Measurements from ENCODE around the gene CDK19. TPM values are rescaled to one million over a fixed set of nuclear protein-coding genes. Genes with fewer than 3 reads are reported as not detected.
"Not testable (repeated sequence)": the region's sequence is repeated elsewhere in the genome, so short reads cannot be mapped to it uniquely, and the experiment has no call there.

The CDK19 gene
- polyA plus RNA-seq, 1 experiment: 21.4 TPM

GRCh38 chr6:110756817-110757216 is 58.5 kb downstream of the CDK19 start:
- DNase-seq (ENCODE audit: low read depth, low spot score): no peak
- ChIA-PET CTCF (no interaction called here), POLR2A (no interaction called here)
- Histone ChIP-seq H3K27ac (ENCODE audit: low read depth, low read length) (no peak overlapping the region), H3K4me3 (ENCODE audit: low read depth, low read length) (no peak overlapping the region), H3K9me3 (ENCODE audit: control insufficient read depth, insufficient read depth, low read length) (no peaks in the 10 kb centered on the region), H3K27me3 (ENCODE audit: control insufficient read depth, insufficient read depth, low read length) (no peaks in the 10 kb centered on the region)
- no peak for TF ChIP-seq CTCF (IDR thresholded peaks at IDR 0.05; ENCODE audit: low read depth, low read length)

- Histone ChIP-seq H3K27ac (ENCODE audit: low read depth, low read length) (no peak overlapping the region), H3K27me3 (ENCODE audit: control insufficient read depth, insufficient read depth, low read length) (no peaks in the 10 kb centered on the region), H3K9me3 (ENCODE audit: control insufficient read depth, insufficient read depth, low read length) (no peaks in the 10 kb centered on the region), H3K4me3 (ENCODE audit: low read depth, low read length) (no peak overlapping the region)
- ChIA-PET CTCF (no interaction called here), POLR2A (interaction anchor here (1.4 kb wide), 1 partner anchor 119 kb away, joined by 5 read pairs; the partner anchor contains the start of gene AMD1)
- DNase-seq (ENCODE audit: low read depth, low spot score): no peak
- no peak for TF ChIP-seq CTCF (IDR thresholded peaks at IDR 0.05; ENCODE audit: low read depth, low read length)
Measured at GRCh38 chr6:110755411-110755834, 59.8 kb downstream of the CDK19 start.

GRCh38 chr6:110753936-110754668 is 61.2 kb downstream of the CDK19 start:
- not testable (repeated sequence) for H3K9me3 ChIP-seq (ENCODE audit: control insufficient read depth, insufficient read depth, low read length)

GRCh38 chr6:110748453-110748852 is 66.8 kb downstream of the CDK19 start:
- Histone ChIP-seq H3K27ac (ENCODE audit: low read depth, low read length) (no peak overlapping the region), H3K4me3 (ENCODE audit: low read depth, low read length) (no peak overlapping the region), H3K27me3 (ENCODE audit: control insufficient read depth, insufficient read depth, low read length) (no peaks in the 10 kb centered on the region), H3K9me3 (ENCODE audit: control insufficient read depth, insufficient read depth, low read length) (no peaks in the 10 kb centered on the region)
- POLR2A ChIA-PET: no interaction called here
- no peak for TF ChIP-seq CTCF (IDR thresholded peaks at IDR 0.05; ENCODE audit: low read depth, low read length)
- no peak for DNase-seq (ENCODE audit: low read depth, low spot score)
- CTCF ChIA-PET: no interaction called here

More at GRCh38 chr6:110753936-110754668, 61.2 kb downstream of the CDK19 start:
- CTCF ChIA-PET; H3K27me3 ChIP-seq (ENCODE audit: control insufficient read depth, insufficient read depth, low read length); DNase-seq (ENCODE audit: low read depth, low spot score); H3K4me3 ChIP-seq (ENCODE audit: low read depth, low read length); H3K27ac ChIP-seq (ENCODE audit: low read depth, low read length); POLR2A ChIA-PET: not testable (repeated sequence)

GRCh38 chr6:110746680-110747079 is 68.6 kb downstream of the CDK19 start:
- CTCF ChIA-PET: no interaction called here
- no peak for TF ChIP-seq CTCF (IDR thresholded peaks at IDR 0.05; ENCODE audit: low read depth, low read length)
- no peaks in the 10 kb centered on the region for H3K27me3 ChIP-seq (ENCODE audit: control insufficient read depth, insufficient read depth, low read length)
- no peak overlapping the region for H3K4me3 ChIP-seq (ENCODE audit: low read depth, low read length)
- peaks cover 6% of the 10 kb centered on the region; the same call in 1 of the 2 replicates for H3K9me3 ChIP-seq (ENCODE audit: control insufficient read depth, insufficient read depth, low read length)
- no peak overlapping the region for H3K27ac ChIP-seq (ENCODE audit: low read depth, low read length)
- no peak for DNase-seq (ENCODE audit: low read depth, low spot score)
- POLR2A ChIA-PET: no interaction called here
